SK-N-MC (cell line): Measurements from ENCODE around the gene RGL3.

Experiments
- DNase-seq: peaks from one replicate; pipeline ENCODE4 v3.0.0-alpha.2; 2011; ENCODE audit warnings: low read depth, low spot score
- H3K27ac ChIP-seq: fragments of 200-600 bp; sonication (generic); 2 replicates; pipeline ENCODE4 v1.5.1; 2016; ENCODE audit warnings: mixed run types
- H3K36me3 ChIP-seq: fragments of 200-600 bp; sonication (generic); 2 replicates; pipeline ENCODE4 v1.6.1; 2017; ENCODE audit warnings: antibody characterized with exemption, low read length, mixed read lengths; ENCODE audit not compliant: insufficient read depth
- H3K4me3 ChIP-seq: fragments of 200-600 bp; sonication (generic); 2 replicates; pipeline ENCODE4 v1.5.1; 2016
- H3K9ac ChIP-seq: fragments of 200-600 bp; sonication (generic); 2 replicates; pipeline ENCODE4 v1.8.0; 2017; ENCODE audit warnings: mixed run types, mixed read lengths; ENCODE audit not compliant: insufficient read length
- H3K9me3 ChIP-seq: fragments of 200-600 bp; sonication (generic); 2 replicates; pipeline ENCODE4 v1.6.1; 2017; ENCODE audit warnings: low read depth, mild to moderate bottlenecking, antibody characterized with exemption, low read length, moderate library complexity, mixed read lengths
- EZH2 ChIP-seq: fragments of 200-600 bp; sonication (generic); IDR thresholded peaks from one replicate; pipeline ENCODE4 v1.6.1; 2017; ENCODE audit warnings: antibody characterized with exemption
- FOXP2 ChIP-seq: optimal IDR thresholded peaks from 2 replicates; pipeline ENCODE3; 2011; ENCODE audit warnings: mild to moderate bottlenecking, moderate library complexity; ENCODE audit not compliant: insufficient read depth; ENCODE audit errors: extremely low read length, control extremely low read depth
- POLR2AphosphoS5 ChIP-seq: IDR thresholded peaks from 2 replicates; pipeline ENCODE4 v1.6.1; 2012; ENCODE audit warnings: mild to moderate bottlenecking, low read depth, low read length, borderline replicate concordance

Gene RGL3

DNA sequence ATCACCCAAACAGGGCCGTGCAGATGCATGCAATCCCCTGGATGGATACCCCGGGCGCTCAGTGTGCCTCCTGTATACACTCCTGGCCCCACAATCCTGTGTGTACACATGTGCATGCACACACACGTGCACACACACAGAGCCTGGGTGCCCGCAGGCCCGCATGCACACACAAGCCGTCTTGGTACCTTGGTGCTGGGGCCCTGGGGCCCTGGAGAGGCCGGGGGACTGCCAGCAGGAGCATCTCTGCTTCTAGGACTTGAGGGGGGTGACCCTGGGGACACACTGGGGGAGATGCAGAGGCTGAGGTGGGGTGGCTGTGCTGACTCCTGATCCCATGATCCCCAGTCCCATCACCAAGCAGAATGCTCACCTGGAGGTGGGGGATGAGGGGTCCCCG lies 19.4 kb downstream of the RGL3 start:
- TF ChIP-seq POLR2AphosphoS5 (no peak), FOXP2 (no peak), EZH2 (no peak)
- Histone ChIP-seq H3K27ac (no peak overlapping the region), H3K9me3 (no peaks in the 10 kb centered on the region), H3K9ac (no peak overlapping the region), H3K4me3 (no peak overlapping the region), H3K36me3 (no peaks in the 10 kb centered on the region)
- no peak for DNase-seq

GRCh38 chr19:11397089-11397610 lies 22.0 kb downstream of the RGL3 start:
- DNase-seq: no peak
- no peaks in the 10 kb centered on the region for H3K9me3 ChIP-seq
- H3K4me3 ChIP-seq: no peak overlapping the region
- H3K9ac ChIP-seq: no peak overlapping the region
- H3K27ac ChIP-seq: no peak overlapping the region
- no peak for TF ChIP-seq EZH2
- no peak for TF ChIP-seq FOXP2
- no peak for TF ChIP-seq POLR2AphosphoS5
- H3K36me3 ChIP-seq: no peaks in the 10 kb centered on the region

GRCh38 chr19:11390933-11391680 lies 28.0 kb downstream of the RGL3 start:
- H3K36me3 ChIP-seq: no peaks in the 10 kb centered on the region
- DNase-seq: no peak
- no peak for TF ChIP-seq POLR2AphosphoS5
- TF ChIP-seq EZH2: no peak
- no peak for TF ChIP-seq FOXP2
- H3K4me3 ChIP-seq: no peak overlapping the region
- H3K9me3 ChIP-seq: no peaks in the 10 kb centered on the region
- no peak overlapping the region for H3K27ac ChIP-seq
- no peak overlapping the region for H3K9ac ChIP-seq

DNA sequence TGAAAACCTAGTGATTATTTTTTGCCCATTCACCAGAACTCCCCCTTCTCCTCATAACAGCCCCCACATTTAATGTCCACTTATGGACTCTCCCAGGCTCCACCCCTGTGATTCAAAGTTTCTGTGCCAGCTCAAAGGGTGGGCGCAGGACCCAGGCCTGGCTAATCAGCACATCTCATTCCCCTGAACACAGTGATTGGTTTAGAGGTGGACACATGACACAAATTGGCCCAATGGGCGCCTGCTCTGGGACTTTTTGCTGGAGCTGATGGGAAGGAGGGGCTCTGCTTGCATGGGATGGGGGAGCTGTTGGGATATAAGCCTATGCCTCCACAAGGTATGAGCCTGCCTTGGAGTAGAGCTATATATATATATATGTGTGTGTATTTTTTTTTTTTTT lies 28.8 kb downstream of the RGL3 start:
- Histone ChIP-seq H3K36me3 (no peaks in the 10 kb centered on the region), H3K9ac (no peak overlapping the region), H3K27ac (no peak overlapping the region), H3K9me3 (no peaks in the 10 kb centered on the region), H3K4me3 (no peak overlapping the region)
- TF ChIP-seq POLR2AphosphoS5: no peak
- no peak for TF ChIP-seq EZH2
- TF ChIP-seq FOXP2: no peak
- no peak for DNase-seq

DNA sequence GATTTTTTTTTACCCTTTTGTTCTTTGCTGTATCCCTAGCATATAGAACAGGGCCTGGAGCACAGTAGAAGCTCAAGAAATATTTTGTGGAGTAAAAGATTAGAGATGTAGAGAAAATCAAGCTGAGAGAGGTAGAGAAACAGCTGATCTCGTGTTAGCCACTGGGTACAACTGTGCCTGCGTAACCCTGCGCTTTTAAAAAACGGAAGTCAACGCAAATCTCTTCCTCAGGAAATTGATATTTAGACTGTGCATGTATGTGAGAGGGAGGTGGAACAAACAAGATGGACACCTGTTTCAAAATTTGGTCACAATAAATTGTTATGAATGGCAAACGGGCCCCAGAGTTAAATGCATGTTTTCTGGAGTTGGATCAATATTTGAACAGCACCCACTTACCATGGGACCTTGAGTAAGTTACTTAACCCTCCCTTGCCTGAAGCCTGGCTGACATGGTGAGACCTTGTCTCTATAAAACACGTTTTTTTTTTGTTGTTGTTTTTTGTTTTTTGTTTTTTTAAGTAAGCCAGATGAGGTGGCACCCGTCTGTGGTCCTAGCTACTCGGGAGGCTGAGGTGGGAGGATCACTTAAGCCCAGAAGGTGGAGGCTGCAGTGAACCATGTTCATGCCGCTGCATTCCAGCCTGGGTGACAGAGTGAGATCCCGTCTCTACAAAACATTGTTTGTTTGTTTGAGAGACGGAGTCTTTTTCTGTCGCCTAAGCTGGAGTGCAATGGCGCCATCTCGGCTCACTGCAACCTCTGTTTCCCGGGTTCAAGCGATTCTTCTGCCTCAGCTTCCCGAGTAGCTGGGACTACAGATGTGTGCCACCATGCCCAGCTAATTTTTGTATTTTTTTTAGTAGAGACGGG lies 31.7 kb downstream of the RGL3 start:
- TF ChIP-seq POLR2AphosphoS5 (no peak), EZH2 (no peak), FOXP2 (no peak)
- Histone ChIP-seq H3K27ac (0 out of 2 replicates have a peak overlapping the region, but pooled peaks have one; percentile 57), H3K9me3 (no peaks in the 10 kb centered on the region), H3K4me3 (no peak overlapping the region), H3K36me3 (no peaks in the 10 kb centered on the region), H3K9ac (no peak overlapping the region)
- DNase-seq: no peak

DNA sequence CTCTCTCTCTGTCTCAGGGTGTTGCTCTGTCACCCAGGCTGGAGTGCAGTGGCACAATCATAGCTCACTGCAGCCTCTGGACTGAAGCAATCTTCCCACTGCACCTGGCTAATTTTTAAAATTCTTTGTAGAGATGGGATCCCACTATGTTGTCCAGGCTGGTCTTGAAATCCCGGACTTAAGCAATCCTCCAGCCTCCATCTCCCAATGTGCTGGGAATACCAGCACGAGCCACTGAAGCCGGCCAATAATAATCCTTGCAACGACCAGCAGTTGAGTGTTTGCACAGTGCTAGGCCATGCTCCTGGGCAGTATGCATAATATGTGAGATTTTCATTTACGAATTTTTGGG lies 34.4 kb downstream of the RGL3 start:
- Histone ChIP-seq H3K9me3 (no peaks in the 10 kb centered on the region), H3K36me3 (no peaks in the 10 kb centered on the region), H3K9ac (no peak overlapping the region), H3K4me3 (no peak overlapping the region), H3K27ac (no peak overlapping the region; the same call in 1 of the 2 replicates)
- DNase-seq: no peak
- TF ChIP-seq FOXP2 (no peak), EZH2 (no peak), POLR2AphosphoS5 (no peak)

GRCh38 chr19:11383706-11384048 lies 35.4 kb downstream of the RGL3 start:
- DNase-seq: no peak
- TF ChIP-seq EZH2: no peak
- Histone ChIP-seq H3K4me3 (peak overlapping the region; percentile 78), H3K9me3 (no peaks in the 10 kb centered on the region), H3K9ac (peak overlapping the region; percentile 64), H3K36me3 (no peaks in the 10 kb centered on the region), H3K27ac (peak overlapping the region; percentile 75)

- TF ChIP-seq FOXP2 (no peak), POLR2AphosphoS5 (no peak), EZH2 (no peak)
- Histone ChIP-seq H3K27ac (no peak overlapping the region), H3K36me3 (peaks cover 4% of the 10 kb centered on the region; the same call in 1 of the 2 replicates), H3K4me3 (peak overlapping the region; percentile 78), H3K9me3 (no peaks in the 10 kb centered on the region), H3K9ac (peak overlapping the region; percentile 55)
- DNase-seq: no peak
Measured at GRCh38 chr19:11382898-11383705, 36.0 kb downstream of the RGL3 start.
